DMS 273 (cell line): ENCODE results near the gene KISS1R.

Source experiments
- DNase-seq: peaks from one replicate; lab custom pipeline; 2025; ENCODE audit not compliant: unreplicated experiment; lab: John Stamatoyannopoulos, UW

Gene KISS1R

GRCh38 chr19:934865-935479, 17.8 kb downstream of the KISS1R start:
- DNase-seq: peak; percentile 97

GRCh38 chr19:936175-936546, 19.0 kb downstream of the KISS1R start:
- no peak for DNase-seq

GRCh38 chr19:937259-937694, 20.1 kb downstream of the KISS1R start:
- no peak for DNase-seq

- no peak for DNase-seq
Observed at GRCh38 chr19:938233-938923, 21.2 kb downstream of the KISS1R start.

GRCh38 chr19:939439-939838, 22.3 kb downstream of the KISS1R start:
- no peak for DNase-seq

- DNase-seq: no peak
Observed at GRCh38 chr19:939922-940321, 22.8 kb downstream of the KISS1R start.

GRCh38 chr19:940591-941291, 23.6 kb downstream of the KISS1R start:
- DNase-seq: peak; percentile 94

- DNase-seq: no peak
Observed at GRCh38 chr19:941292-942132, 24.4 kb downstream of the KISS1R start.

GRCh38 chr19:942133-942645, 25.1 kb downstream of the KISS1R start:
- no peak for DNase-seq

- no peak for DNase-seq
Observed at GRCh38 chr19:943551-944170, 26.5 kb downstream of the KISS1R start.

- no peak for DNase-seq
Observed at GRCh38 chr19:944171-944567, 27.0 kb downstream of the KISS1R start.

GRCh38 chr19:944663-945241, 27.6 kb downstream of the KISS1R start:
- DNase-seq: peak; percentile 48

GRCh38 chr19:945401-946252, 28.5 kb downstream of the KISS1R start:
- DNase-seq: no peak

GRCh38 chr19:947090-947706, 30.1 kb downstream of the KISS1R start:
- no peak for DNase-seq

- no peak for DNase-seq
Observed at GRCh38 chr19:947707-948539, 30.8 kb downstream of the KISS1R start.

- DNase-seq: no peak
Observed at GRCh38 chr19:948842-949496, 31.8 kb downstream of the KISS1R start.

- DNase-seq: no peak
Observed at GRCh38 chr19:950352-951066, 33.4 kb downstream of the KISS1R start.
